HepG2 (cell line): Measurements from ENCODE around the gene NOC3L. TPM values are rescaled to one million over a fixed set of nuclear protein-coding genes. Genes with fewer than 3 reads are reported as not detected.

Experiments
- CHCHD3 ChIP-seq: sonication (generic); formaldehyde crosslinking; IDR thresholded peaks from 2 replicates; pipeline ENCODE4 v1.8.0; 2022; ENCODE audit warnings: mild to moderate bottlenecking, missing genetic modification reagents, moderate library complexity
- CREM ChIP-seq, 2 experiments: sonication (generic) in 1 of 2; formaldehyde crosslinking in 1 of 2; IDR thresholded peaks; 2 replicates each; pipeline versions ENCODE4 v1.4.0 to v1.6.1; 2016 to 2020; ENCODE audit warnings: antibody characterized with exemption in 1 of 2, mild to moderate bottlenecking in 1 of 2, missing genetic modification reagents in 1 of 2
- HDAC6 ChIP-seq: fragments of 200-600 bp; sonication (generic); IDR thresholded peaks from 2 replicates; pipeline ENCODE4 v1.7.0; 2017; ENCODE audit warnings: mild to moderate bottlenecking, antibody characterized with exemption, low read length, low read depth
- HNRNPK ChIP-seq: fragments of 200-400 bp; formaldehyde crosslinking; IDR thresholded peaks from 2 replicates; pipeline ENCODE4 v1.6.1; 2018; ENCODE audit warnings: low read length, low read depth, moderate library complexity, mild to moderate bottlenecking; ENCODE audit not compliant: poor library complexity, severe bottlenecking
- KAT2B ChIP-seq: fragments of 150-350 bp; IDR thresholded peaks from 2 replicates; pipeline ENCODE4 v1.6.1; 2014; ENCODE audit warnings: low read depth, low read length, borderline replicate concordance
- MBD4 ChIP-seq: IDR thresholded peaks from 2 replicates; pipeline ENCODE4 v1.6.1; 2012; ENCODE audit warnings: low read length, inconsistent platforms, borderline replicate concordance
- NR1H2 ChIP-seq: sonication (generic); formaldehyde crosslinking; IDR thresholded peaks from 2 replicates; pipeline ENCODE4 v1.8.1; 2022; ENCODE audit warnings: low read depth, missing genetic modification reagents, borderline replicate concordance
- PAX8 ChIP-seq: sonication (generic); formaldehyde crosslinking; IDR thresholded peaks from 2 replicates; pipeline ENCODE4 v1.8.0; 2022; ENCODE audit warnings: mild to moderate bottlenecking, missing genetic modification reagents, borderline replicate concordance
- RFXAP ChIP-seq: sonication (generic); formaldehyde crosslinking; IDR thresholded peaks from 2 replicates; pipeline ENCODE4 v1.4.0; 2020; ENCODE audit warnings: missing genetic modification reagents, borderline replicate concordance
- RXRA ChIP-seq: sonication (generic); formaldehyde crosslinking; IDR thresholded peaks from 2 replicates; pipeline ENCODE4 v1.5.1; 2020; ENCODE audit warnings: missing genetic modification reagents
- TBP ChIP-seq: sonication (generic); formaldehyde crosslinking; IDR thresholded peaks from 2 replicates; pipeline ENCODE4 v1.5.0; 2020; ENCODE audit warnings: missing genetic modification reagents
- TP53 ChIP-seq: sonication (generic); formaldehyde crosslinking; conservative IDR thresholded peaks from 2 replicates; pipeline ENCODE4 v1.4.0; 2020; ENCODE audit warnings: missing genetic modification reagents
- ZKSCAN5 ChIP-seq: sonication (generic); formaldehyde crosslinking; IDR thresholded peaks from 2 replicates; pipeline ENCODE4 v1.5.1; 2020; ENCODE audit warnings: mild to moderate bottlenecking, missing genetic modification reagents
- ZNF160 ChIP-seq: sonication (generic); formaldehyde crosslinking; IDR thresholded peaks from 2 replicates; pipeline ENCODE4 v1.8.0; 2022; ENCODE audit warnings: mild to moderate bottlenecking, inconsistent platforms, missing genetic modification reagents
- ZNF383 ChIP-seq: sonication (generic); formaldehyde crosslinking; IDR thresholded peaks from 2 replicates; pipeline ENCODE4 v1.4.0; 2020; ENCODE audit warnings: missing genetic modification reagents, mild to moderate bottlenecking, borderline replicate concordance
- ZNF451 ChIP-seq: sonication (generic); formaldehyde crosslinking; IDR thresholded peaks from 2 replicates; pipeline ENCODE4 v1.5.0; 2020; ENCODE audit warnings: mild to moderate bottlenecking, missing genetic modification reagents
- ZNF556 ChIP-seq: sonication (generic); formaldehyde crosslinking; IDR thresholded peaks from 2 replicates; pipeline ENCODE4 v1.4.0; 2020; ENCODE audit warnings: mild to moderate bottlenecking, missing genetic modification reagents, borderline replicate concordance
- ZNF557 ChIP-seq: sonication (generic); formaldehyde crosslinking; IDR thresholded peaks from 2 replicates; pipeline ENCODE4 v1.4.0; 2020; ENCODE audit warnings: missing genetic modification reagents
- ZNF768 ChIP-seq: sonication (generic); formaldehyde crosslinking; IDR thresholded peaks from 2 replicates; pipeline ENCODE4 v1.4.0; 2020; ENCODE audit warnings: missing genetic modification reagents
- ZNF883 ChIP-seq: sonication (generic); formaldehyde crosslinking; IDR thresholded peaks from 2 replicates; pipeline ENCODE4 v1.5.1; 2020; ENCODE audit warnings: mild to moderate bottlenecking, missing genetic modification reagents; ENCODE audit errors: not compliant biosample characterization
- ZSCAN12 ChIP-seq: sonication (generic); formaldehyde crosslinking; IDR thresholded peaks from 2 replicates; pipeline ENCODE4 v1.9.0; 2021; ENCODE audit warnings: mild to moderate bottlenecking, missing genetic modification reagents
- polyA plus RNA-seq, 8 experiments: library from polyadenylated mRNA; depleted of rRNA in 3 of 8; stranded (reverse) in 7 of 8; unstranded in 1 of 8; fragments of >200 nt; fragmentation: Illumina TruSeq in 4 of 8; extraction: Trizol in 4 of 8; gene quantifications; 2 replicates each; pipeline versions ENCODE4 v1.2.1 to v1.2.3, GENCODE V29; 2011 to 2016; ENCODE audit warnings: low read depth in 4 of 8, missing spikeins in 1 of 8, mixed read lengths in 1 of 8; ENCODE audit not compliant: insufficient read depth in 1 of 8
- total RNA-seq, 5 experiments: library from RNA; depleted of rRNA; stranded (reverse); fragments of >200 nt; fragmentation: Illumina TruSeq; extraction: Trizol; gene quantifications; 2 replicates each; pipeline ENCODE4 v1.2.3, GENCODE V29; 2016; ENCODE audit warnings: low read depth in 1 of 5
- TF ChIP-seq, protein P1 (sequence below): sonication (generic); formaldehyde crosslinking; IDR thresholded peaks from 2 replicates; pipeline ENCODE4 v1.4.0; 2020; ENCODE audit warnings: low read depth, missing genetic modification reagents
- TF ChIP-seq, protein P2 (sequence below): sonication (generic); formaldehyde crosslinking; IDR thresholded peaks from 2 replicates; pipeline ENCODE4 v1.5.1; 2020; ENCODE audit warnings: missing genetic modification reagents, mild to moderate bottlenecking, borderline replicate concordance

The NOC3L gene
- total and polyA plus RNA-seq, 2 of the 13 experiments (the other 11 are each of a cell fraction or from before 2014, with no cell fraction given), result 7.8 to 36.6 TPM

DNA sequence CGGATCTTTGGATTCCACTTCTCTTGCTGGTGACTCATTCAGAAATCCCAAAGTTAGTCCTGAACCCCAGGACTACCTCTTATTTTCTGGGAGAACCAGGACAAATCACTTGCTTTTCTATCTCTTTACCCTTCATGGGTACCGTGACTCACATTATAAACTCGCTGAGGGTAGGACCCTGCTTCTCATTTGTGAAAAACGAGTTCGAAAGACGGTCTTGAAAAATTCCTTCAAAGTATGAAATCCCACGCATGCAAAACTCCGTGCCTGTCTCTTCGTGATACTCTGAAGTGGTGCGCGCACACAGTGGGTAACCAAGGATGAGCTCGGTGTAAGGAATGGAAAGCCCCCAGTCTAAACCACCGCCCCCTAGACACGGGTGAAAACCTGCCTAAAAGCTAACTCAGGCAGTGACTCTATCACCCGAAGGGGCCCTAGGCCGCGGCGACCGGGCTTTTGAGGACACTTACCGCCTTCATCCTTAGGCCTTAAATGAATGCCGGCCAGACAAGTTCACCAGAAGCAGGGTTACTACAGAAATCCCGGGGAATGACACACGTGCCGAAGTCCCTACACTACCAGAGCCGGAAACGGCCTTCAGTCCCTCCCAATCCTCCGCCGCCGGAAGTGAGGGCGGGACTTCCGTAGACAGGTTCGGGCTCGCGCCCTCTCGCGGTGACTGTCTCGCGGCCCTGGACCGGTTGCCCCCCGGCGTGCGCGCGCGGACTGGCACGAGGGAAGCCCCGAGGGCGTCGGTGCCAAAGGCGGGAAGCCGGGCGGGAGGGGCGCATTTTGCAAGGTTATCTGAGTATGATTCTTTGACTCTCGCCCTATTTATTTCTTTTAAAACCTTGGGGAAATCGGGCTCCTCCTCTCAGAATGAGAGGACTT is at the start of gene NOC3L (continued):
- TF ChIP-seq CHCHD3 (CRISPR knock-in tag) (peak; percentile 95), ZNF768 (peak; percentile 88), KAT2B (no peak), ZNF383 (CRISPR knock-in tag) (no peak), TP53 (CRISPR knock-in tag) (0 out of 2 replicates have a peak, but pooled peaks have one; percentile 83), HNRNPK (no peak), ZNF160 (CRISPR knock-in tag) (peak; percentile 97; the same call in 1 of the 2 replicates), TBP (no peak), CREM (IDR thresholded peaks at IDR 0.05) (peak; percentile 28; the same call in 1 of the 2 replicates), CREM (CRISPR knock-in tag; IDR thresholded peaks at IDR 0.05) (no peak), ZKSCAN5 (no peak; the same call in 1 of the 2 replicates), NR1H2 (CRISPR knock-in tag) (peak; percentile 95; the same call in 1 of the 2 replicates), HDAC6 (no peak), RFXAP (CRISPR knock-in tag) (peak; percentile 93), ZNF556 (CRISPR knock-in tag) (peak; percentile 74; the same call in 1 of the 2 replicates), MBD4 (peak; percentile 66; the same call in 1 of the 2 replicates), ZNF451 (CRISPR knock-in tag) (peak; percentile 94), ZSCAN12 (CRISPR knock-in tag) (peak; percentile 78), ZNF557 (CRISPR knock-in tag) (peak; percentile 98), PAX8 (CRISPR knock-in tag) (peak; percentile 70; the same call in 1 of the 2 replicates), RXRA (CRISPR knock-in tag) (peak; percentile 88), ZNF883 (peak; percentile 98)
- TF ChIP-seq, protein P1, sequence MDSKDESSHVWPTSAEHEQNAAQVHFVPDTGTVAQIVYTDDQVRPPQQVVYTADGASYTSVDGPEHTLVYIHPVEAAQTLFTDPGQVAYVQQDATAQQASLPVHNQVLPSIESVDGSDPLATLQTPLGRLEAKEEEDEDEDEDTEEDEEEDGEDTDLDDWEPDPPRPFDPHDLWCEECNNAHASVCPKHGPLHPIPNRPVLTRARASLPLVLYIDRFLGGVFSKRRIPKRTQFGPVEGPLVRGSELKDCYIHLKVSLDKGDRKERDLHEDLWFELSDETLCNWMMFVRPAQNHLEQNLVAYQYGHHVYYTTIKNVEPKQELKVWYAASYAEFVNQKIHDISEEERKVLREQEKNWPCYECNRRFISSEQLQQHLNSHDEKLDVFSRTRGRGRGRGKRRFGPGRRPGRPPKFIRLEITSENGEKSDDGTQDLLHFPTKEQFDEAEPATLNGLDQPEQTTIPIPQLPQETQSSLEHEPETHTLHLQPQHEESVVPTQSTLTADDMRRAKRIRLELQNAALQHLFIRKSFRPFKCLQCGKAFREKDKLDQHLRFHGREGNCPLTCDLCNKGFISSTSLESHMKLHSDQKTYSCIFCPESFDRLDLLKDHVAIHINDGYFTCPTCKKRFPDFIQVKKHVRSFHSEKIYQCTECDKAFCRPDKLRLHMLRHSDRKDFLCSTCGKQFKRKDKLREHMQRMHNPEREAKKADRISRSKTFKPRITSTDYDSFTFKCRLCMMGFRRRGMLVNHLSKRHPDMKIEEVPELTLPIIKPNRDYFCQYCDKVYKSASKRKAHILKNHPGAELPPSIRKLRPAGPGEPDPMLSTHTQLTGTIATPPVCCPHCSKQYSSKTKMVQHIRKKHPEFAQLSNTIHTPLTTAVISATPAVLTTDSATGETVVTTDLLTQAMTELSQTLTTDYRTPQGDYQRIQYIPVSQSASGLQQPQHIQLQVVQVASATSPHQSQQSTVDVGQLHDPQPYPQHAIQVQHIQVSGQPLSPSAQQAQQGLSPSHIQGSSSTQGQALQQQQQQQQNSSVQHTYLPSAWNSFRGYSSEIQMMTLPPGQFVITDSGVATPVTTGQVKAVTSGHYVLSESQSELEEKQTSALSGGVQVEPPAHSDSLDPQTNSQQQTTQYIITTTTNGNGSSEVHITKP (CRISPR knock-in tag), result no peak; the same call in 1 of the 2 replicates
- TF ChIP-seq, protein P2, sequence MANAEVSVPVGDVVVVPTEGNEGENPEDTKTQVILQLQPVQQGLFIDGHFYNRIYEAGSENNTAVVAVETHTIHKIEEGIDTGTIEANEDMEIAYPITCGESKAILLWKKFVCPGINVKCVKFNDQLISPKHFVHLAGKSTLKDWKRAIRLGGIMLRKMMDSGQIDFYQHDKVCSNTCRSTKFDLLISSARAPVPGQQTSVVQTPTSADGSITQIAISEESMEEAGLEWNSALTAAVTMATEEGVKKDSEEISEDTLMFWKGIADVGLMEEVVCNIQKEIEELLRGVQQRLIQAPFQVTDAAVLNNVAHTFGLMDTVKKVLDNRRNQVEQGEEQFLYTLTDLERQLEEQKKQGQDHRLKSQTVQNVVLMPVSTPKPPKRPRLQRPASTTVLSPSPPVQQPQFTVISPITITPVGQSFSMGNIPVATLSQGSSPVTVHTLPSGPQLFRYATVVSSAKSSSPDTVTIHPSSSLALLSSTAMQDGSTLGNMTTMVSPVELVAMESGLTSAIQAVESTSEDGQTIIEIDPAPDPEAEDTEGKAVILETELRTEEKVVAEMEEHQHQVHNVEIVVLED (CRISPR knock-in tag), result peak; percentile 83
